Fibroblast of peridontal ligament (primary cell): ENCODE results near the gene SMPD3.

Experiments used
- DNase-seq: peaks from one replicate; pipeline ENCODE4 v3.0.0-alpha.2; 2010; ENCODE audit errors: extremely low read depth

Gene SMPD3

DNA sequence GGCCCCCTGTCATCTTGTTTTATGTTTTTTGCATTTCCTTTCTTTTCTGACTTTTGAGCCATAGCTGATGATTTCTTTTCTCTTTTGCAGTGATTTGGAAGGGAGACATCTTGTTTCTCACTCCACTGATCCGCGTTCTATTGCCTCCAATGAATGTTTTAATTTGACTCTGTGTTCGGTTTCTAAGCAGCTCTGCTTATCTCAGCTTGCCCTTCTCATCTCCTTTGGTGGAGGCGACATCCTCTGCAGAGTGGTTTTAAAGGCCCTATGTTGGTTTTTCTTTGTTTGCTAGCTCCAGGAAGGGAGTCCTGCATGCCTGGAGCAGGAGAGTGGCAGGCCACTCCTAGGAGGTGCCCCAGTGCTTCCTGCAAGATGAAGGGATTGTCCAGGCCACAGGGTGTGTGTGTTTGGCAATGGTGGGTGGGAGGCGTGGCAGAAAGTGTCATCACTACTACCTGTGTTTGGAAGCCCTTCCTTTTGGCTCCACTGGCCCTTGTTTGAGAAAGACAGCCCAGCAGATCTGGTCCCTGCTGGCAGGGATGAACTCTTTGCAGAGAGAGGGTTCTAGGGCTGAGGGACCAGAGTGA, 13.6 kb downstream of the SMPD3 start:
- DNase-seq, result no peak

DNA sequence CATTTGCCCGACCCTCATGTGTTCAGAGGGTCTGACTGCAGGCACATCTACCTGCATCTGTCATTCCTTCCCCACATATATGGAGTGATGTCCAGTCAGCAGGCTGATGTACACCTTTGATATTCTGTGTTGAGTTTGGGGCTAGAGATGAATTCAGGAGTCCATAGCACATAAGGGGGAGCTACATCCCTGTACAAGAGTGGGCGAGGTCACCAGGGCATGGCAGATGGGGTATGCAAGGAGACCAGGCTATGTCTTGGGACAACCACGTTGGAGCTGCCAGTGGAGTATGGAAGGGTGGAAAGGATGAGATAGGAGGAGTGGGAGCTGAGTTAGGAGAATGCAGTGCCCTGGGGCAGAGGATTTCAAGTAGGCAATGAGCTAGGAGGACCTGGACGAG, 15.0 kb downstream of the SMPD3 start:
- DNase-seq, result no peak

DNA sequence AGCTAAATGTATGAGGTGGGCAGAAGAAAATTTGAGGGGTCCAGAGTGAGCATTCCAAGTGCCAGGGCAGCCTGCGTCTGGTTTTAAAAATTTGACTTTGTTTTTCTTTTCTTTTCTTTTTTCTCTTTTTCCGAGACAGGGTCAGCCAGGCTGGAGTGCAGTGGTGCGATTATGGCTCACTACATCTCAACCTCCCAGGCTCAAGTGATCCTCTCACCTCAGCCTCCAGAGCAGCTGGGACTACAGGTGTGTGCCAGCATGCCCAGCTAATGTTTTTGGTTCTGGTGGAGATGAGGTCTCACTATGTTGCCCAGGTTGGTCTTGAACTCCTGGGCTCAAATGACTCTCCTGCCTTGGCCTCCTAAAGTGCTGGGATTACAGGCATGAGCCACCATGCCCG, 15.6 kb downstream of the SMPD3 start:
- DNase-seq, result no peak

DNA sequence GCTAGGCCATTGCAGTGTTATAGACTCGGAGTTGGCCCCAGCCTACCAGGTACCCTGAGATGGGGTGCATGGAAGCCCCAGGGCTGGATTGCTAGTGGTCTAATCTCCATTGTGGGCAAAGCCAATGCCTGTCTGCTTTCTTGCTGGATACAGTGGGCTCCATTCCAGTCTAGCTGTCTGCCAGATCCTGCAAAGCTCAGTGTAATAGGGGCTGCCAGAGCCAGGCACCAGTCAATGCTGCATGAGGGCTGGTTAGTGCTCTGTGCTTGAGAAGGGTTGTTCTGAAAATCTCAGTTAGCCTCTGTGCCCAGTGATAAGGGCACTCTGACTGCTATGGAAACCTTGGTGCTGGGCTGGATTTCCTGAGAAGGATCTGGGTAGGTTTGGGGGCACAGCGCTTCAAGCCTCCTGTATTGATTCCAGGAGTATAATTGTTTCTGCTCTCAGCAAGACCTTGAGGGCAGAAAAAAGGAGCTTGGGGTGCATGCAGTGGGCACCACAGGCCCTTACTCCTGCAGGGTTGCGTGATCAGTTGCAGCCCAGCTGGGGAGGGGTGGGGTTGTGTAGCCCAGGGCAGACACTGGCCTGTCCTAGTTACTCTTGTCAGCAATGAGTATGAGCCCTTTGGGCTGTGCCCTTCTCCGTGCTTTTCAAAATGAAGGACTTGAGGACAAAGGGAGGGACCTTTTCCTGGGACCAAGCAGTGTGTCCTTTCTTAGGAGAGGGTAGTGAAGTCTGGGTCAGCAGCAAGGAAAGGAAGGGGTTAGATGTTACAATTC, 19.0 kb downstream of the SMPD3 start:
- DNase-seq, result no peak

DNA sequence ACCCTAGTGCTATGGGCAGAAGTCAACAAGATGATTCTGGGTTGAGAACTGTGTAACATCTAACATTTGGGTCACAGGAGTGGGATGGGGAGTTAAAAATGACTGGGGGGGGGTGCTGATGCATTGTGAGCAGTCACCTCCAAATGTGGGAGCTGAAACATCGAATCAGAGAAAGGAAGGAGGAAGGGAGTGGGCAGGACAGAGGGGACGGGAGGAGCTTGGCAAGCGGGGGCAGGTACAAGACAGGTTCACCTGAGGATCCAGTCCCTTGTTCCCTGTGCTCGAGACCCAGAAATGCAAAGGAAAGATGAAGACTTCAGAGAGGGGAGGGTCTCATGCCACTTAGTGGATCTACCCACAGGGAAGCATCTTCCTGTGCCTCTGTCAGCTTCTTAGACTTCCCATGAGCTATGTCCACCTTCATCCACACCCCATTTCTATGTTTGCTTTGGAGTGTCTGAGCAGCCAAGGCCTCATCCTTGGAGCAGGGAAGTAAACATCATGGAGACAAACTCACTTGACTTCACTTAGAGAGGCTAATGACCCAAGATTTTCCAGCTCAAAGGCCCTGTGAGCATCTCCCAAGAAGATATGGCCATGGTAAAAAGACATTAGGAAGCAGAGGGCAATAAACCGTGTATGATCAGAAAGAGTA, 20.5 kb downstream of the SMPD3 start:
- DNase-seq, result no peak

DNA sequence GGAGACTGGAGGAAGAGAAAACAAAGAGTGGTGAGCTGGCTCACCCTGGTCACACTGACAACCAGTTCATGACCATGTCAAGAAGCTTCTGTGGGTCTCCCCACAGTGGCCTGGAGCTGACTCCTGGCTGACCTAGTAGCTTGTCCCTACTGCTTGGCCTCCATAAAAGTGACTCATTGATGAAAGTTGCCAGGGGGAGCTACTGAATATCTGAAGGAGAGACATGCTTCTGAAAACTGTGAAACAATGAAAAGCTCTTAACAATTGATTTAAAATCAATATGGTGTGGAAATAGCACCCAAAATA, 22.0 kb downstream of the SMPD3 start:
- no peak for DNase-seq

DNA sequence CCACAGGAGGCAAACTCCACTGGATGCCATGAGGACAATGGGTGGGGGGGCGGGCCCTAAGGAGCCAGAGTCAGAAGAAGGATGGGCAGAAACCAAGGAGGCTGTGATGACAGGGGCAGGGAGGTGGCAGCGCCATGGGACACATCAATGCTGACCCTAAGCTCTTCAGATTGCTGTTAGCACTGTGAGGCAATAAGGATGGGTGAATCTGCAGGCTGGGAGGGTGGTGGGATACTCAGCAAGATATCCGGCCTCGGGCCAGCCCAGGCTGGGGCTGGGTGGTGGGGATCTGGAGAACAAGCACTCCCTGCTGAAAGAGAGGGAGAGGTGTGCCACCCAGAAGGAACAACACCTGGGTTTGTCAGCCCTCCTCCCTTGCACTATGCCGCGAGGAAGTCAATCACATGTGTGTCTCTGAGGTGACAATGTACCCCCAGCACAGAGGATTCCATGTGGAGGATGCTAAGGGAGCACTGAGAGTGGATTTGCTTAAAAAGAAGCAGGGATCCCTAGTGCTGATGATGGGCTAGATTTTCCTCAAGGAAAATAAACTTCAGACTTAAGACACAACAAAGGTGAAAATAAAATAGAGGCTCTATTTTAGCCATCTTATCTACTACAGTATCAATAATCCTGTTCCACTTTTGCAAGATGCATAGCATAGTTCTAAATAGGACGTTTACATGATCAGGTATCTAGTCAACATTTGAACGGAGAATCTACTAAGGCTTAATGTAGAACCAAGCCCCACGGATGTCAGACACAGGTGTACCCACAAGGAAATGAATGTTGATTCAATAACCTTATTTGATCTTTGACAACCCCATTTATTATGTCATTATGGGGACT, 22.6 kb downstream of the SMPD3 start:
- no peak for DNase-seq

DNA sequence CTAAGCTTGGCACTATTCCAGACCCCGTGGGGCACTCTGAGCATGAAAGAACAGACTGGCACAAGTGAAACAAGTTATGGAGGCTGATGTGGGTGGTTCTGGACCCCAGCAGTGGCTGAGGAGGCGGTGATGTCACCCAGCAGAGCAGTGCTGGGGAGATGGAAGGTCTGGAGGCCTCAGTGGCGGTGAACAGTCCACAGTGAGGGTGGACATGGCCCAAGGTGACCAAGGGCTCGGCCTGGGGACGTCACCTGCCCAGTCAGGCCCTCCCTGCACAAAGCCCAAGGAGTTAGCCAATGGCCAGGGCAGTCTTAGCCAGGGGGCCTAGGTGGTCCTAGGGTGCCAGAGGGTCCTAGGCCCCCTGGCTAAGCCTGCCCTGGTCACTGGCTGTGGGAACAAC, 24.5 kb downstream of the SMPD3 start:
- no peak for DNase-seq

DNA sequence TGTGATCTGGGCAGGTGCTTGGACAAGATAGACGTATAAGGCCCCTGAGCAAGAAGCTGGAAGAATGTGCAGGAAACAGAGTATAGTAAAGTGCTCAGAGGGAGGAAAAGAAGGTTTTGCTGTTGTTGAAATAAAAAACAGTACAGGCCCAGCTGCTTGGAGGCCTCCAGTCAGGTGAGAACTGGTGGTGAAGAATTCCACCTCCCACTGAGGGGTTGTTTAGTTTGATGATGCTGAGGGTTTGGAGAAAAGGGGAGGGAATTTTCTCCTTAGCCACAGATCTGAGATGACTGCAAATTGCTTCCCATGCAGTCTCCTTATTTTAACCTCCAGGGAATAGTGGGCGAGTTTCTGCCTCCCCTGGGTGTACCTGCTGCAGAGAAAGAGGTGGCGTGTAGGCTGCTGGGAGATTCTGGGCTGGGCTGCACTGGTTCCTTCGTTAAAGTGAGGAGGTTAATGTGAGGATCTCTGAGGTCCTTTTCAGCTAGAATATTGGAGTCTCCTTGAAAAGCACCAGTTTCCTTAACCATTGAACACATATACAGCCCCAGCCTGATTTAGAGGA, 25.8 kb downstream of the SMPD3 start:
- DNase-seq, result no peak

DNA sequence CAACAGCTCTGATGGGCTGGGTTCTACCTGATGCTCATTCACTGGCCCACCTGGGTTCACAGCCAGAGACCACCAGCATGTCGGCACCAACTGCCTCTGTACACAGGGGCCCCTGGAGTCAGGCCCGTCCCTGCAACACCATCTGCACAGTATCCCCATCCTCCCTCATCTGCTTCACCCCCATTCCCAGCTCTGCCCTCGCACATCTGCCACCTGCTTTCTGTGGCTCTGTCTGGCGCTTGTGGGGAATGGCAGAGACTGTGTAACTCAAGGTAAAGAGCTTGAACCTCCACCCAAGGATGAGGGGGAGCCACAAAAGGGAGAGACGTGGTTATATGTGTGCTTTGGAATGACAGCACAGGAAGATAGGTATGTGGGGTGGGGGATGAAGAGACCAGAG, 27.2 kb downstream of the SMPD3 start:
- DNase-seq, result no peak

DNA sequence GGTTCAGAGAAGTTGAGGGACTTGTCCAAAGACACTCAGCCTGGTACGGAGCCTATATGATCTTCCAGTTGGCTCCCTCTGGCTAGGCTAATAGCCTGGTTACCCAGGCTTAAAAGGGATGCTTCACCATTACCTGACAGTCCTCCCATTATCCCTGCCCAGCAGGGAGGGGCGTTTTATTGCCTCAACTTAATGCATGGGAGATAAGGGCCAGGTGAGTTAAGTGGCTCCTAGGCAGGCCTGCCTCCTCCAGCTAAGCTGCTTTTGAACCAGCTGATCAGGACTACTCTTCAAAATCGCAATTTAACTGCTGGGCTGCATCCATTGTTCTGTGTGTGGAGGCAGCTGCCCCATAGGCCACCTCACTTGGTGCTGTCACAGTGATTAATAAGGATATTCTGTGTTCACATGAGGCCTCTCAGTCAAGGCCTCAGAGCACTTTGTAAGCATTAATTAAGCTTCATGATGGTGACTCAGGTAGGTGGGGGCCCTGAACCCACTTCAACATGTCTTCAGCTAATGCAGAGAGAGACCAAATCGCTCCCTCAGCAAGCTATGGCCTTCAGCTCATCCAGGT, 27.9 kb downstream of the SMPD3 start:
- no peak for DNase-seq

DNA sequence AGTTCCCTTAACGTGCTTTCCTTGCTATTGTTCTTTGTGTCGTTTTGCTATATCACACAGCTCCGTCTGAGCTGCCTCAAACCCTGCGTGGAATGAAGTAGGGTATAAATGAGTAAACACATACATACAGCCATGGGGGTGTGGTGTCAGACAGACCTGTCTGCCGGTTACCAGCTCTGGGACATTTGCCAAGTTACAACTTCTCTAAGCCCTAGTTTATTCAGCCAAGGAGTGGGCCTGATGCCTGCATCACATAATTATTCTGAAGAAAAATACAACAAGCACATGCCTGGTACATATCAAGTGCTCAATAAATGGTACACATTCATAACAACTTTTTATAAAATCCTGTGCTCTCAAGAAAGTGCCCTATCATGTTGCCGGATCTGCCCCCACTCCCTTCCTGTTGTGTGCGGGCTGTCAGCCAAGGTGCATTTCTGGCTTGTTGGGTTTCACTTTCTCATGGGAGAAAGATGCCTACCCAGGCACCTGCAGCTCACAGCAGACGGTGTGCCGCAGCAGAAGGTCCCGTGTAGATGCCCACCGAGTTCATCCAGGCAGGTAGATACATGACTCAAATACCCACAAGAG, 30.5 kb downstream of the SMPD3 start:
- no peak for DNase-seq

DNA sequence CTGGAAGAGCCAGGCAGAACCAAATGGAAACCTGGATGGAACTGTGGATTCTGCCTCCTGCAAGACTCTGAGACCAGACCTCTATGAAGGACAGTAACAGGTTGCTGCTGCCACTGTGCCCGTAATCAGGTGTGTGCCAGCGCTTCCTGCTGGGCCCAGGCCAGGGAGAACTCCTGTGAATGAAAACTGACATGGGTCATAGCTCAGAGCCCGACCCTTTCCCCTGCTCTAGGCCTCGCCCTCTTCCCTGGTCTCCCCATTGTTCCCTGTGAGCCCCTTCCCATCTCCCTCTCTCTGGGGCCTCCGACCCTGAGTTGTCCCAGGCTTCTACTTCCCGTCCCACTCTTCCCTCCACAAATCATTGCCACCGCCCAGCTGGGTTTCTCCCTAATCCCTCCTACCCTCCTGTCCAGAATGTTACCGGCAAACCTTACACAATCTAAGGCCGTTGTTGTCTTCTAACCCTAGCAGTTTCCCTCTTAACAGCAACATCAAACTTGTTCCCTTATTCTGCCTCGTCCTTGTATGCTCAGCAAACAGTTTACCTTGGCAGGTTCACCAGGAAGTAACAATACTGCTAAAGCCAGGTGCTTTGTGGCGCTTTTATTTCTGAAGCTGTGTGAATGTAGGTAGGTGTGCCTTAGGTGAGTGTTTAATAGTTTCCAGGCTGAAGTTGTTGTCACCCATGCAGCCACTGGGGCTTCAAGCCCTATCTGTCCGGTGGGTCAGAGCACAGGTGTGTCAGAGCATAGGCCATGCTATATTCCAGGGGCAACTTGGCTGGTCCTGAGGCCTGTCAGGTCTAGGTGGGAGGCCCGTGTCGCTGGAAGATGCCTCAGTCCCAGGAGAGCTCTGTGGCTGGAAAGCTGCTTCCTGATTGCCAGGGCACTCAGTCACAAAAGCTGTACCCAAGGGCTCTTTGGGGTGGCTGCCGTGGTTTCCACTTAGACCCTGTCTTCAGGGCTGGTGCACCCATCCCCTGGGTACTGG, 32.0 kb downstream of the SMPD3 start:
- no peak for DNase-seq

DNA sequence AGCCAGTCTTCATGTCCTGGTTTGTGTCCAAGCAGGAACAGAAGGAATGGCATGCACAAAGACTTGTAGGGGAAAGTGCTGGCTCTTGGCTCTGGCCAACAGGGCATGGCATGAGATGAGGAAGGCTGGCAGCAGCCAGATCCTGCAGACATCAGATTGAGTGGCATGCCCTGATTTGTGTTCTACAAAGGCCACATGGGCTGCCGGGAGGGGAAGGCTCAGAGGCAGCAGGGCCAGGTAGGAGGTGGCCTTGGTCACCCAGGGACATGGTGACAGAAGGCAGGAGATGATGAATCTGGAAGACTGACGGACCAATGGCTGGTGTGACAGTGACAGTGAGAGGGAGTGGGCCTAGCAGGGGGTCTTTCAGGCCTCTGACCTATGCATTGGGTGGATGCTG, 33.7 kb downstream of the SMPD3 start:
- DNase-seq, result no peak

DNA sequence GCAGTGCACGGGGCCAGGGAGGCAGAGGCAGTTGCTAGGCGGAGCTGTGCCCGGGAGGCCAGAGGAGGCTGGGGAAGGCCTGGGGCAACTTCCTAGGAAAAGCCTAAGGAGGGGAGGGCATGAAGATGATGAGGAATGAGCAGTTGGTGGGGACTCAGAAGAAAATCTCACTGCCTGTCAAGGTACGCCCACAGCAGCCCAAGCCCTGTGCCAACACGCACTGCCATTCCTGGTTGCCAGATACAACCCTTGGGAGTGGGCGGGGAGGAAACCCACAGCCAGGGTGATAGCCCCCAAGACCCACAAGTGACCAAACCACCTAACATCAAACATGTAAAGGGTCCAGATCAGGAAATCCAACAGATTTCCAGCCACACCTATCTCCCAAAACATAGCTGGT, 36.2 kb downstream of the SMPD3 start:
- DNase-seq, result no peak

DNA sequence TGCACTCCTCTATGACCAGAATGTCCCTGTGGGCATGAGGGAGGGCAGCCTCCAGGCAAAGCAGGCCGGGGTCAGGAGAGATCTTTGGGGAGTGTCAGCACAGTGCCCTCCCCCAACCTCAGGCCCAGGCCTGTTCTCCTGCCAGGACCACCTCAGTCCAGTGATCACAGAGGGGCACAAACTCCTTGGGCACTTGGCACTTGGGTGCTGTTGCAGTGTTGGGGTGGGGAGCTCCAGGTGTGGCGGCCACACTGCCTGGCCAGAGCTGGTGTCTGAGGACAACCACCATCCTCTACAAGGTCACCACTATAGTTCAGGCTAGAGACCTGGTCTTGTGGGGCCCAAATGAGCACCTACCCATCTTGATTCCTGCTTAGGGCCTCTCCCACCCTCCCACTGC, 37.2 kb downstream of the SMPD3 start:
- no peak for DNase-seq

DNA sequence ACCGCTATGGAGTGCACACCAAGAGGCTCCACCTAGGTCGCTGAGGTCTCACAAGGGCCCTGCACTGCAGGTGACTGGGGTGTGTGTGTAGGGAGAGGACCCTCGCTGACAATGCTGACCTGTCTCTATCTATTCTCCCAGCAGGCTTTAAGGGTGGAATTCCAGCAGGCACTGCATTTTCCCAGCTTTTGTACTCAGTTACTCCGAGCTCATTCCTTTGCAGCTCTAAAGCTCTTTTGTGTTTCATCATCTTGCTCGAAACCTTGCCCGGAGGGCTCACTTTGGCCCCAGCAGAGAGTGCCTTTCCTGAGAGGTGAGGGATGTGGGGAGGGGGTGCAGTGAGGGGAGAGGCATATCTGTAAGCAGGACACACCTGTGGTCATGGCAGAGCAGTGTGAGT, 39.3 kb downstream of the SMPD3 start:
- no peak for DNase-seq

DNA sequence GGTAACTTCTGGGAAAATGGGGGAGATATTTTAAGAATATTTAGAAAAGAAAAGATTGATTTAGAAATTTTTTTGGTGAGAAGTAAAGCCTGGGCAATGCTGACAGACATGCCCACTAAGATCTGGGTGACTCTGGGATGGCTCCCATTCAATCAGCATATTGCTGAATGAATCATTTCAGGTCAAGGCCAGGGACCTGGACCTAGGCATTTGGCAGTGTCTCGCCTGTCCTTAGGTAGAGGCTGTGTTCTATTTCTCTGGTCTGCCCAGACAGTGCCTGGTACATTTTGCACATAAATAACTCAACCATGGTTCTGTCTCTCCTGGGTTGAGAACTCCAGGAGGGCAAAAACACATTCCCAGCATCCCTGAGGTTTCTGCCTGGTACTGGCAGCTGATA, 39.9 kb downstream of the SMPD3 start:
- no peak for DNase-seq

DNA sequence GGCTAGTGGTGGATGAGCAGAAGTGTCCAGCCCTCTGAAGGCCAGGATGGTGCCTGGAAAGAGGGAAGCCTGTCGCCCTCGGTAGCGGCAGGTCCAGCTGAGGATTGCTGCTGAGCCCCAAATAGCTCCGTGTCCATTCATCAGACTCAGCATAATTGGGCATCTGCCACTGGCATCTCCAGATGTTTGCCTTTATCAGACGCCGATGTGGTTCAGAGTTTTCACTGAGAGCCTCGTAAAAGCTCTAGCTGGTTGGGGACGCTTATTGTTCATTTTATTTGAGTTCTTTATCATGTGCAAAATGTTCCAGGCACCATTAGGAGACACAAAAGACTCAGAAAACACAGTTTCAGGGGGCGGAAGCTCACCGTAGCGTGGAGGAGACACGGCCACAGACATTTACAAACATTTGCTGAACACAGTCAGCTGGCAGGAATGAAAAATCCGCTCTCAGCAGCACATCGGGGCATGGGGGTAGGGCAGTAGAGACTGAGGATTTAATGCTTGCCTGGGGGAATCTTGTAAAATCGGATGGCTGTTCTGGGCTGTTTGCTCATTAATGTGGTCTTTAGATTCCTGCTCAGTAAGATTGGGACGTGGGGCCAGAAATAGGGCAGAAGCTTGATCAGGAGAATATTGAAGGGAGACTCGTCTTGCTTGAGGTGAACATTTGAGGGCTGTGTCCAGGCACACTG, 41.7 kb downstream of the SMPD3 start:
- peak; percentile 27 for DNase-seq
